ENCODE data around the gene DUS2.

Gene DUS2

DNA sequence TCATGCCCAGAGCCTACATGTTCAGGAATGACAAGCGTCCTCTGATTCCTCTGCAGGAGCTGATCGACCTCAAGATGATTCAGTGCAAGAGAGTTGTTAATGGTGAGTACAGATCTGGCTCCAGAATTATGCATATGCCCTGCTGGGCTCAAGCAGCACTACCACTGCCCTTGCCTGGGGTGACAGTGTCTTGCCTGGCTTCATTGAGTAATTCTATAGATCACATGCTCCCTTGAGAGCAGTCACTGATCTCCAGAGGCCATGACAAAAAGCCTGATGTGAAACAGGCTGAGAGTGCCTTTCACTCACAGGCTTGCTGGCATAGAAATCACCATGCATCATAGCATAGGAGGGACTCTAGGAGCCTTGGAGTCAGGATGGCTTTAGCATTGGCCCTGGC is 26.4 kb downstream of the DUS2 start:
- no peak for TF ChIP-seq POLR2A (IDR thresholded peaks at IDR 0.05; ENCODE audit: low read depth, low read length)
- FAIRE-seq (no peak), DNase-seq (ENCODE audit: insufficient read length, low spot score) (no peak)

DNA sequence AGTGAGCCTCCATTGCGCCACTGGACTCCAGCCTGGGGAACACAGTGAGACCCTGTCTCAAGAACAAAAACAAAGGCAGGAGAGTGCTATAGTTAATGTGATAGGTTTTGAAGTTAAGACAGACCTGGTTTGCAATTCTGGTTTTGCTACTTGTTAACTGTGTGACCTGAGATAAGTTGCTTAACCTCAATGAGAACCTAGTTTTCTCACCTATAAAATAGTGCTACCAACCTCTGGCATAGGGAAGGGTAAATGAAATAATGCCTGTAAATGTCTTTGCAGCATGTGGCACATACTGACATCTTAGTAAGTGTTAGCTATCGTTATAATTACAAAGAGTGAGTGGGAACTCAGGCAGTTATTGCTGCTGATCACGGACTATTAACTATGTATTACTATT is 32.3 kb downstream of the DUS2 start:
- FAIRE-seq (no peak), DNase-seq (ENCODE audit: insufficient read length, low spot score) (no peak)
- no peak for TF ChIP-seq POLR2A (IDR thresholded peaks at IDR 0.05; ENCODE audit: low read depth, low read length)

GRCh38 chr16:68059804-68060203 is 36.7 kb downstream of the DUS2 start:
- no peak for TF ChIP-seq POLR2A (IDR thresholded peaks at IDR 0.05; ENCODE audit: low read depth, low read length)
- no peak for DNase-seq (ENCODE audit: insufficient read length, low spot score)
- FAIRE-seq, result no peak

GRCh38 chr16:68061396-68061795 is 38.3 kb downstream of the DUS2 start:
- DNase-seq (ENCODE audit: insufficient read length, low spot score) (no peak), FAIRE-seq (no peak)
- TF ChIP-seq POLR2A (IDR thresholded peaks at IDR 0.05; ENCODE audit: low read depth, low read length), result no peak

GRCh38 chr16:68062910-68063393 is 39.9 kb downstream of the DUS2 start:
- FAIRE-seq, result no peak
- no peak for TF ChIP-seq POLR2A (IDR thresholded peaks at IDR 0.05; ENCODE audit: low read depth, low read length)
- DNase-seq (ENCODE audit: insufficient read length, low spot score), result no peak

- TF ChIP-seq POLR2A (IDR thresholded peaks at IDR 0.05; ENCODE audit: low read depth, low read length), result no peak
- DNase-seq (ENCODE audit: insufficient read length, low spot score), result peak; percentile 45
- FAIRE-seq, result no peak
Measured at GRCh38 chr16:68064791-68065365, 41.8 kb downstream of the DUS2 start.

DNA sequence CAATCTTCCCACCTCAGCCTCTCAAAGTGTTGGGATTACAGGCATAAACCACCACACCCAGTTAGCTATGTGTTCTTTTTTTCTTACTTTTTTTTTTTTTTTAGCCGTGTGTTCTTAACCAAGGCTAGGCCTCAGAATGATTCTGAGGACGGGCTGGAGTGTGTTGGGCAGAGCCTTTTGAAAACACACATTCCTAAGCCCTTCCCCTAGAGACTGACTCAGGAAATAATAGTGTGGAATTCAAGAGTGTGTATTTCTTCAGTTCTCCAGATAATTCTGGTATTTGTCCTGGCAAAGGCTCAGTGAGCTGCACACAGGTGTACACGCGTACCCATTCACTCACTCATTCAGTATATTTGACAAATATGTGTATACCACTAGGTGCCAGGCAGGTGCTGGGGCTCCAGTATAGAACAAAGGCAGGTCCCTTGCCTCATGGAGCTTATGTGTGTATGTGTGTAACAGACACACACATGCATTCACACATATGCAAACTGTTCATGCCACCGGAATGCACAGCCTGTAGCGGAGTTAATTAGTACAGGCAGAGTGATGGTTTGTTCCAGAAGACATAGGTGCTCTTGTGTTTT is 42.7 kb downstream of the DUS2 start:
- FAIRE-seq (no peak), DNase-seq (ENCODE audit: insufficient read length, low spot score) (no peak)
- TF ChIP-seq POLR2A (IDR thresholded peaks at IDR 0.05; ENCODE audit: low read depth, low read length), result no peak

DNA sequence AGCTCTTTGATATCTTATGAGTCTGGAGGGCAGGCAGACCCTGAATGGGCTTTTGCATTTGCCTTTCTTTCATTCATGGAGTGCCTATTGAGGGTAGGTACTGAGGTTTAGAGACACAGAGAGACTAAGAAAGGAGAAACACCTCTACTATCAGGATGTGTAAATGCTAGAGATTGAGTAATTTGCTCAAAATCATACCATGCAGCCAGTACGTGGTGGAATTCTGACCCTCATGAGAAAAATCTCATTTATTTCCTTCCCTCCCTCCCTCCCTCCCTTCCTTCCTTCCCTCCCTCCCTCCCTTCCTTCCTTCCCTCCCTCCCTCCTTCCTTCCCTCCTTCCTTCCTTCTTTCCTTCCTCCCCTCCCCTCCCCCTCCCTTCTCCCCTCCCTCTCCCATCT is 43.7 kb downstream of the DUS2 start:
- no peak for DNase-seq (ENCODE audit: insufficient read length, low spot score)
- no peak for TF ChIP-seq POLR2A (IDR thresholded peaks at IDR 0.05; ENCODE audit: low read depth, low read length)
- FAIRE-seq, result no peak

GRCh38 chr16:68068926-68069325 is 45.8 kb downstream of the DUS2 start:
- DNase-seq (ENCODE audit: insufficient read length, low spot score) (no peak), FAIRE-seq (no peak)
- TF ChIP-seq POLR2A (IDR thresholded peaks at IDR 0.05; ENCODE audit: low read depth, low read length), result no peak

- no peak for TF ChIP-seq POLR2A (IDR thresholded peaks at IDR 0.05; ENCODE audit: low read depth, low read length)
- FAIRE-seq, result no peak
- DNase-seq (ENCODE audit: insufficient read length, low spot score), result no peak
Measured at GRCh38 chr16:68069511-68070248, 46.6 kb downstream of the DUS2 start.

GRCh38 chr16:68070249-68070730 is 47.2 kb downstream of the DUS2 start:
- no peak for FAIRE-seq
- no peak for TF ChIP-seq POLR2A (IDR thresholded peaks at IDR 0.05; ENCODE audit: low read depth, low read length)
- DNase-seq (ENCODE audit: insufficient read length, low spot score), result no peak

GRCh38 chr16:68070806-68071517 is 47.9 kb downstream of the DUS2 start:
- no peak for DNase-seq (ENCODE audit: insufficient read length, low spot score)
- no peak for FAIRE-seq
- no peak for TF ChIP-seq POLR2A (IDR thresholded peaks at IDR 0.05; ENCODE audit: low read depth, low read length)

GRCh38 chr16:68071518-68071901 is 48.4 kb downstream of the DUS2 start:
- TF ChIP-seq POLR2A (IDR thresholded peaks at IDR 0.05; ENCODE audit: low read depth, low read length), result no peak
- DNase-seq (ENCODE audit: insufficient read length, low spot score) (no peak), FAIRE-seq (no peak)

- FAIRE-seq (no peak), DNase-seq (ENCODE audit: insufficient read length, low spot score) (no peak)
- no peak for TF ChIP-seq POLR2A (IDR thresholded peaks at IDR 0.05; ENCODE audit: low read depth, low read length)
Measured at GRCh38 chr16:68072038-68072695, 49.1 kb downstream of the DUS2 start.
